GM18907 (cell line): ENCODE results near the gene FGGY.
"Not testable (repeated sequence)": the region's sequence is repeated elsewhere in the genome, so short reads cannot be mapped to it uniquely, and the experiment has no call there.

Source experiments
- ATAC-seq: cut with Tn5 transposase; IDR thresholded peaks from one replicate; pipeline ENCODE4 v1.9.1; 2021; ENCODE audit warnings: mild to moderate bottlenecking, moderate library complexity; ENCODE audit not compliant: unreplicated experiment

FGGY gene

GRCh38 chr1:59433440-59433813 lies 136.5 kb downstream of the FGGY start:
- ATAC-seq, result no peak

GRCh38 chr1:59434336-59434735 lies 137.4 kb downstream of the FGGY start:
- no peak for ATAC-seq

GRCh38 chr1:59436637-59437036 lies 139.7 kb downstream of the FGGY start:
- ATAC-seq, result no peak

- no peak for ATAC-seq
Measured at GRCh38 chr1:59438058-59438560, 141.2 kb downstream of the FGGY start.

- ATAC-seq, result no peak
Measured at GRCh38 chr1:59442492-59442891, 145.6 kb downstream of the FGGY start.

- ATAC-seq, result no peak
Measured at GRCh38 chr1:59443310-59443709, 146.4 kb downstream of the FGGY start.

GRCh38 chr1:59444520-59444919 lies 147.6 kb downstream of the FGGY start:
- ATAC-seq, result no peak

GRCh38 chr1:59445040-59445439 lies 148.1 kb downstream of the FGGY start:
- ATAC-seq, result no peak

- ATAC-seq, result no peak
Measured at GRCh38 chr1:59446257-59446901, 149.5 kb downstream of the FGGY start.

GRCh38 chr1:59452026-59452425 lies 155.1 kb downstream of the FGGY start:
- no peak for ATAC-seq

- ATAC-seq, result no peak
Measured at GRCh38 chr1:59452559-59452958, 155.7 kb downstream of the FGGY start.

GRCh38 chr1:59453297-59453968 lies 156.5 kb downstream of the FGGY start:
- no peak for ATAC-seq

- no peak for ATAC-seq
Measured at GRCh38 chr1:59455206-59455605, 158.3 kb downstream of the FGGY start.

- ATAC-seq, result no peak
Measured at GRCh38 chr1:59457786-59458185, 160.9 kb downstream of the FGGY start.

- no peak for ATAC-seq
Measured at GRCh38 chr1:59458884-59459283, 162.0 kb downstream of the FGGY start.

GRCh38 chr1:59462942-59463341 lies 166.0 kb downstream of the FGGY start:
- ATAC-seq, result not testable (repeated sequence)

GRCh38 chr1:59465478-59465877 lies 168.6 kb downstream of the FGGY start:
- not testable (repeated sequence) for ATAC-seq

GRCh38 chr1:59468828-59469428 lies 172.0 kb downstream of the FGGY start:
- no peak for ATAC-seq

- not testable (repeated sequence) for ATAC-seq
Measured at GRCh38 chr1:59471991-59472570, 175.2 kb downstream of the FGGY start.

- ATAC-seq, result no peak
Measured at GRCh38 chr1:59473831-59474230, 176.9 kb downstream of the FGGY start.

GRCh38 chr1:59474496-59474895 lies 177.6 kb downstream of the FGGY start:
- no peak for ATAC-seq

GRCh38 chr1:59475737-59476136 lies 178.8 kb downstream of the FGGY start:
- no peak for ATAC-seq
